HepG2 (cell line): ENCODE results near the gene OGFR. TPM values are rescaled to one million over a fixed set of nuclear protein-coding genes. Genes with fewer than 3 reads are reported as not detected.

Experiments used
- ETV5 ChIP-seq: IDR thresholded peaks from 2 replicates; pipeline ENCODE4 v1.6.1; 2018; ENCODE audit warnings: missing biosample characterization, missing genetic modification reagents, inconsistent platforms, borderline replicate concordance
- EZH2 ChIP-seq: conservative IDR thresholded peaks from 2 replicates; pipeline ENCODE4 v1.6.1; 2012; ENCODE audit warnings: mild to moderate bottlenecking, low read depth, low read length, moderate library complexity
- HDAC2 ChIP-seq: sonication (generic); formaldehyde crosslinking; IDR thresholded peaks from 2 replicates; pipeline ENCODE4 v1.4.0; 2020; ENCODE audit warnings: missing genetic modification reagents
- KDM3A ChIP-seq: IDR thresholded peaks from 2 replicates; pipeline ENCODE4 v1.6.1; 2018; ENCODE audit warnings: low read depth, missing compliant biosample characterization
- PCBP1 ChIP-seq: fragments of 200-400 bp; formaldehyde crosslinking; IDR thresholded peaks from 2 replicates; pipeline ENCODE4 v1.6.1; 2017; ENCODE audit warnings: mild to moderate bottlenecking, low read depth, low read length, borderline replicate concordance
- POLR2AphosphoS2 ChIP-seq: IDR thresholded peaks from 2 replicates; pipeline ENCODE4 v1.6.1; 2011; ENCODE audit warnings: low read depth, low read length, improper control_type of control experiment
- RXRB ChIP-seq: IDR thresholded peaks from 2 replicates; pipeline ENCODE4 v1.6.1; 2016; ENCODE audit warnings: borderline replicate concordance, missing genetic modification reagents, missing compliant biosample characterization
- TCF7L2 ChIP-seq: IDR thresholded peaks from 2 replicates; pipeline ENCODE4 v1.6.1; 2011; ENCODE audit warnings: mild to moderate bottlenecking, low read depth, low read length, moderate library complexity
- ZBTB3 ChIP-seq: sonication (generic); formaldehyde crosslinking; IDR thresholded peaks from 2 replicates; pipeline ENCODE4 v1.4.0; 2020; ENCODE audit warnings: low read depth, mild to moderate bottlenecking, moderate library complexity, missing genetic modification reagents, borderline replicate concordance
- ZNF264 ChIP-seq: sonication (generic); formaldehyde crosslinking; IDR thresholded peaks from 2 replicates; pipeline ENCODE4 v1.4.0; 2020; ENCODE audit warnings: missing genetic modification reagents
- ZNF430 ChIP-seq: sonication (generic); formaldehyde crosslinking; IDR thresholded peaks from 2 replicates; pipeline ENCODE4 v1.9.0; 2021; ENCODE audit warnings: mild to moderate bottlenecking, missing genetic modification reagents
- ZNF563 ChIP-seq: sonication (generic); formaldehyde crosslinking; IDR thresholded peaks from 2 replicates; pipeline ENCODE4 v1.8.0; 2022; ENCODE audit warnings: mild to moderate bottlenecking, moderate library complexity, missing genetic modification reagents
- ZNF615 ChIP-seq: sonication (generic); formaldehyde crosslinking; IDR thresholded peaks from 2 replicates; pipeline ENCODE4 v1.5.0; 2020; ENCODE audit warnings: mild to moderate bottlenecking, missing genetic modification reagents, borderline replicate concordance
- ZNF768 ChIP-seq: sonication (generic); formaldehyde crosslinking; IDR thresholded peaks from 2 replicates; pipeline ENCODE4 v1.4.0; 2020; ENCODE audit warnings: missing genetic modification reagents
- ZNF777 ChIP-seq: sonication (generic); formaldehyde crosslinking; IDR thresholded peaks from 2 replicates; pipeline ENCODE4 v1.4.0; 2020; ENCODE audit warnings: missing genetic modification reagents
- polyA plus RNA-seq, 8 experiments: library from polyadenylated mRNA; depleted of rRNA in 3 of 8; stranded (reverse) in 7 of 8; unstranded in 1 of 8; fragments of >200 nt; fragmentation: Illumina TruSeq in 4 of 8; extraction: Trizol in 4 of 8; gene quantifications; 2 replicates each; pipeline versions ENCODE4 v1.2.1 to v1.2.3, GENCODE V29; 2011 to 2016; ENCODE audit warnings: low read depth in 4 of 8, missing spikeins in 1 of 8, mixed read lengths in 1 of 8; ENCODE audit not compliant: insufficient read depth in 1 of 8
- total RNA-seq, 5 experiments: library from RNA; depleted of rRNA; stranded (reverse); fragments of >200 nt; fragmentation: Illumina TruSeq; extraction: Trizol; gene quantifications; 2 replicates each; pipeline ENCODE4 v1.2.3, GENCODE V29; 2016; ENCODE audit warnings: low read depth in 1 of 5
- TF ChIP-seq, protein P1 (sequence below): sonication (generic); formaldehyde crosslinking; IDR thresholded peaks from 2 replicates; pipeline ENCODE4 v1.5.1; 2020; ENCODE audit warnings: mild to moderate bottlenecking, missing genetic modification reagents, moderate library complexity
- TF ChIP-seq, protein P2 (sequence below), 2 experiments: IDR thresholded peaks; 2 replicates each; pipeline ENCODE4 v1.6.1; 2011 to 2012; ENCODE audit warnings: low read length in 2 of 2, borderline replicate concordance in 1 of 2, low read depth in 1 of 2, mild to moderate bottlenecking in 1 of 2, moderate library complexity in 1 of 2
- TF ChIP-seq, protein P3 (sequence below): IDR thresholded peaks from 2 replicates; pipeline ENCODE4 v1.6.1; 2018; ENCODE audit warnings: missing genetic modification reagents, mild to moderate bottlenecking, missing compliant biosample characterization
- TF ChIP-seq, protein P4 (sequence below): IDR thresholded peaks from 2 replicates; pipeline ENCODE4 v1.6.1; 2016; ENCODE audit warnings: low read depth, control low read depth

The OGFR gene
- total and polyA plus RNA-seq, 2 of the 13 experiments (the other 11 are each of a cell fraction or from before 2014, with no cell fraction given) = 47.7 to 81.8 TPM

DNA sequence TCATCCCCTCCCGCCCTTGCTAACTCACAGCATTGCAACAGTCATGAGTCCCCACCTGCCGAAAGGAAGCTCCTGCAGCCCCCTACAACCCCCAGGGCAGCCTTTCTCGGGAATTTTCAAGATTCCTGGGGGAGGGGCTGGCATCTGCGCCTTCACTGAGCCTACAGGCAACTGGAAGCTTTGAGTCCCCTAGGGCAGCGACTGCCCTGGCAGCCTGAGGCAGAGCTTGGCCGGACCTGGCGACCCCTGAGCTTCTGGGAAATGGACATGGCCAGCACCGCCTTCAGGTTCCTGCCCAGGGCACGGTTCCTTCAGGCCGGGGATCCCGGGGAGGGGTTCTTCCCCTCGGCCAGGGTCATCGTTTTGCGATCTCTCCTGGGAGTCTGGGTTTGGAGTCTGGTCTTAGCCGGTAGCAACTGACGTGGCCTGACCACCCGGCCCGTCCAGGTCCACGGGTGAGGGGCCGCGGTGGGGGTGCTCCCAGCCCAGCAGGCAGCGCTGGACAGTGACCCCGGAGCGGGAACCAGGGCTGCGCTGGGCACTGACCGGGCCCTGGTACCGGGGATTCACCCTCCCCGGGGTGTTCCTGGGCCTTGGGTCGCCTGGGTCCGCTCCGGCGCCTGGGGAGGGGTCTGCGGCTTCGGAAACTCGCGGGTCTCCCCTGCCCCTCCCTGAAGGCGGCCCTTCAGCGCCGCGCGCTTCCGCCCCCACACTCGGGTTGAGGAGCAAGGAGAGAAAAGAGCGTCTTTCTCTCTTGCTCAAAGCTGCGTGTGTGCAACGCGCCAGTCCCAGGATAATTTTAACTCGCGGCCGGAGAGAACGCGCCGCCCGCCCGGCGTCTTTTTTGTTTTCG, 11.6 kb downstream of the OGFR start (continued):
- TF ChIP-seq, protein P1, sequence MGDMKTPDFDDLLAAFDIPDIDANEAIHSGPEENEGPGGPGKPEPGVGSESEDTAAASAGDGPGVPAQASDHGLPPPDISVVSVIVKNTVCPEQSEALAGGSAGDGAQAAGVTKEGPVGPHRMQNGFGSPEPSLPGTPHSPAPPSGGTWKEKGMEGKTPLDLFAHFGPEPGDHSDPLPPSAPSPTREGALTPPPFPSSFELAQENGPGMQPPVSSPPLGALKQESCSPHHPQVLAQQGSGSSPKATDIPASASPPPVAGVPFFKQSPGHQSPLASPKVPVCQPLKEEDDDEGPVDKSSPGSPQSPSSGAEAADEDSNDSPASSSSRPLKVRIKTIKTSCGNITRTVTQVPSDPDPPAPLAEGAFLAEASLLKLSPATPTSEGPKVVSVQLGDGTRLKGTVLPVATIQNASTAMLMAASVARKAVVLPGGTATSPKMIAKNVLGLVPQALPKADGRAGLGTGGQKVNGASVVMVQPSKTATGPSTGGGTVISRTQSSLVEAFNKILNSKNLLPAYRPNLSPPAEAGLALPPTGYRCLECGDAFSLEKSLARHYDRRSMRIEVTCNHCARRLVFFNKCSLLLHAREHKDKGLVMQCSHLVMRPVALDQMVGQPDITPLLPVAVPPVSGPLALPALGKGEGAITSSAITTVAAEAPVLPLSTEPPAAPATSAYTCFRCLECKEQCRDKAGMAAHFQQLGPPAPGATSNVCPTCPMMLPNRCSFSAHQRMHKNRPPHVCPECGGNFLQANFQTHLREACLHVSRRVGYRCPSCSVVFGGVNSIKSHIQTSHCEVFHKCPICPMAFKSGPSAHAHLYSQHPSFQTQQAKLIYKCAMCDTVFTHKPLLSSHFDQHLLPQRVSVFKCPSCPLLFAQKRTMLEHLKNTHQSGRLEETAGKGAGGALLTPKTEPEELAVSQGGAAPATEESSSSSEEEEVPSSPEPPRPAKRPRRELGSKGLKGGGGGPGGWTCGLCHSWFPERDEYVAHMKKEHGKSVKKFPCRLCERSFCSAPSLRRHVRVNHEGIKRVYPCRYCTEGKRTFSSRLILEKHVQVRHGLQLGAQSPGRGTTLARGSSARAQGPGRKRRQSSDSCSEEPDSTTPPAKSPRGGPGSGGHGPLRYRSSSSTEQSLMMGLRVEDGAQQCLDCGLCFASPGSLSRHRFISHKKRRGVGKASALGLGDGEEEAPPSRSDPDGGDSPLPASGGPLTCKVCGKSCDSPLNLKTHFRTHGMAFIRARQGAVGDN (CRISPR knock-in tag) = peak; percentile 72
- TF ChIP-seq, protein P2, sequence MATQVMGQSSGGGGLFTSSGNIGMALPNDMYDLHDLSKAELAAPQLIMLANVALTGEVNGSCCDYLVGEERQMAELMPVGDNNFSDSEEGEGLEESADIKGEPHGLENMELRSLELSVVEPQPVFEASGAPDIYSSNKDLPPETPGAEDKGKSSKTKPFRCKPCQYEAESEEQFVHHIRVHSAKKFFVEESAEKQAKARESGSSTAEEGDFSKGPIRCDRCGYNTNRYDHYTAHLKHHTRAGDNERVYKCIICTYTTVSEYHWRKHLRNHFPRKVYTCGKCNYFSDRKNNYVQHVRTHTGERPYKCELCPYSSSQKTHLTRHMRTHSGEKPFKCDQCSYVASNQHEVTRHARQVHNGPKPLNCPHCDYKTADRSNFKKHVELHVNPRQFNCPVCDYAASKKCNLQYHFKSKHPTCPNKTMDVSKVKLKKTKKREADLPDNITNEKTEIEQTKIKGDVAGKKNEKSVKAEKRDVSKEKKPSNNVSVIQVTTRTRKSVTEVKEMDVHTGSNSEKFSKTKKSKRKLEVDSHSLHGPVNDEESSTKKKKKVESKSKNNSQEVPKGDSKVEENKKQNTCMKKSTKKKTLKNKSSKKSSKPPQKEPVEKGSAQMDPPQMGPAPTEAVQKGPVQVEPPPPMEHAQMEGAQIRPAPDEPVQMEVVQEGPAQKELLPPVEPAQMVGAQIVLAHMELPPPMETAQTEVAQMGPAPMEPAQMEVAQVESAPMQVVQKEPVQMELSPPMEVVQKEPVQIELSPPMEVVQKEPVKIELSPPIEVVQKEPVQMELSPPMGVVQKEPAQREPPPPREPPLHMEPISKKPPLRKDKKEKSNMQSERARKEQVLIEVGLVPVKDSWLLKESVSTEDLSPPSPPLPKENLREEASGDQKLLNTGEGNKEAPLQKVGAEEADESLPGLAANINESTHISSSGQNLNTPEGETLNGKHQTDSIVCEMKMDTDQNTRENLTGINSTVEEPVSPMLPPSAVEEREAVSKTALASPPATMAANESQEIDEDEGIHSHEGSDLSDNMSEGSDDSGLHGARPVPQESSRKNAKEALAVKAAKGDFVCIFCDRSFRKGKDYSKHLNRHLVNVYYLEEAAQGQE (IDR thresholded peaks at IDR 0.05; ENCODE audit: borderline replicate concordance in 1 of 2, low read depth in 1 of 2, low read length in 2 of 2) = no peak; a peak in 1 of 4 replicates
- TF ChIP-seq PCBP1 (0 out of 2 replicates have a peak, but pooled peaks have one; percentile 21), ZNF768 (CRISPR knock-in tag) (peak; percentile 21; the same call in 1 of the 2 replicates), ZNF563 (CRISPR knock-in tag) (no peak), ZNF615 (CRISPR knock-in tag) (no peak), RXRB (CRISPR knock-in tag) (no peak), KDM3A (no peak; the same call in 1 of the 2 replicates), ZBTB3 (no peak), TCF7L2 (no peak), ZNF430 (0 out of 2 replicates have a peak, but pooled peaks have one; percentile 76), HDAC2 (no peak), ETV5 (0 out of 2 replicates have a peak, but pooled peaks have one; percentile 2), EZH2 (no peak), ZNF264 (no peak), ZNF777 (no peak), POLR2AphosphoS2 (no peak)
- TF ChIP-seq, protein P3, sequence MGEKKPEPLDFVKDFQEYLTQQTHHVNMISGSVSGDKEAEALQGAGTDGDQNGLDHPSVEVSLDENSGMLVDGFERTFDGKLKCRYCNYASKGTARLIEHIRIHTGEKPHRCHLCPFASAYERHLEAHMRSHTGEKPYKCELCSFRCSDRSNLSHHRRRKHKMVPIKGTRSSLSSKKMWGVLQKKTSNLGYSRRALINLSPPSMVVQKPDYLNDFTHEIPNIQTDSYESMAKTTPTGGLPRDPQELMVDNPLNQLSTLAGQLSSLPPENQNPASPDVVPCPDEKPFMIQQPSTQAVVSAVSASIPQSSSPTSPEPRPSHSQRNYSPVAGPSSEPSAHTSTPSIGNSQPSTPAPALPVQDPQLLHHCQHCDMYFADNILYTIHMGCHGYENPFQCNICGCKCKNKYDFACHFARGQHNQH (CRISPR knock-in tag) = no peak
- TF ChIP-seq, protein P4, sequence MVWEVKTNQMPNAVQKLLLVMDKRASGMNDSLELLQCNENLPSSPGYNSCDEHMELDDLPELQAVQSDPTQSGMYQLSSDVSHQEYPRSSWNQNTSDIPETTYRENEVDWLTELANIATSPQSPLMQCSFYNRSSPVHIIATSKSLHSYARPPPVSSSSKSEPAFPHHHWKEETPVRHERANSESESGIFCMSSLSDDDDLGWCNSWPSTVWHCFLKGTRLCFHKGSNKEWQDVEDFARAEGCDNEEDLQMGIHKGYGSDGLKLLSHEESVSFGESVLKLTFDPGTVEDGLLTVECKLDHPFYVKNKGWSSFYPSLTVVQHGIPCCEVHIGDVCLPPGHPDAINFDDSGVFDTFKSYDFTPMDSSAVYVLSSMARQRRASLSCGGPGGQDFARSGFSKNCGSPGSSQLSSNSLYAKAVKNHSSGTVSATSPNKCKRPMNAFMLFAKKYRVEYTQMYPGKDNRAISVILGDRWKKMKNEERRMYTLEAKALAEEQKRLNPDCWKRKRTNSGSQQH (CRISPR knock-in tag) = no peak
